Smooth muscle cell (in vitro differentiated cells): Measurements from ENCODE around the gene ADAM17. TPM values are rescaled to one million over a fixed set of nuclear protein-coding genes. Genes with fewer than 3 reads are reported as not detected.
"Not testable (repeated sequence)": the region's sequence is repeated elsewhere in the genome, so short reads cannot be mapped to it uniquely, and the experiment has no call there.

Source experiments
- DNase-seq: peaks from one replicate; lab custom pipeline; 2025; ENCODE audit not compliant: unreplicated experiment; lab: John Stamatoyannopoulos, UW
- H2AFZ ChIP-seq: fragments of 200-600 bp; sonication (generic); 2 replicates; pipeline ENCODE4 v1.6.0; 2016; ENCODE audit warnings: antibody characterized with exemption, low read depth, mild to moderate bottlenecking
- H3F3A ChIP-seq: fragments of 200-600 bp; sonication (generic); 2 replicates; pipeline ENCODE4 v1.6.0; 2017; ENCODE audit warnings: antibody characterized with exemption, low read depth
- H3K27ac ChIP-seq: fragments of 200-600 bp; sonication (generic); 2 replicates; pipeline ENCODE4 v1.5.1; 2016; ENCODE audit warnings: low read depth, mild to moderate bottlenecking
- H3K27me3 ChIP-seq: fragments of 200-600 bp; sonication (generic); 2 replicates; pipeline ENCODE4 v1.6.1; 2016; ENCODE audit warnings: low read depth, mild to moderate bottlenecking
- H3K36me3 ChIP-seq: fragments of 200-600 bp; sonication (generic); 2 replicates; pipeline ENCODE4 v1.5.1; 2016; ENCODE audit warnings: low read depth
- H3K4me1 ChIP-seq: fragments of 200-600 bp; sonication (generic); 2 replicates; pipeline ENCODE4 v1.5.1; 2016; ENCODE audit warnings: low read depth
- H3K4me2 ChIP-seq: fragments of 200-600 bp; sonication (generic); 2 replicates; pipeline ENCODE4 v1.6.0; 2016; ENCODE audit warnings: mild to moderate bottlenecking
- H3K4me3 ChIP-seq: fragments of 200-600 bp; sonication (generic); 2 replicates; pipeline ENCODE4 v1.5.1; 2016; ENCODE audit warnings: mild to moderate bottlenecking
- H3K79me2 ChIP-seq: fragments of 200-600 bp; sonication (generic); 2 replicates; pipeline ENCODE4 v1.6.0; 2016; ENCODE audit warnings: low read depth, mild to moderate bottlenecking
- H3K9ac ChIP-seq: fragments of 200-600 bp; sonication (generic); 2 replicates; pipeline ENCODE4 v1.6.0; 2016; ENCODE audit warnings: low read depth
- H3K9me3 ChIP-seq: fragments of 200-600 bp; sonication (generic); replicated peaks from 2 replicates; pipeline ENCODE4 v1.5.1; 2016; ENCODE audit warnings: low read depth
- H4K20me1 ChIP-seq: fragments of 200-600 bp; sonication (generic); 2 replicates; pipeline ENCODE4 v1.6.0; 2016; ENCODE audit warnings: low read depth
- WGBS: methylation state at CpG from one replicate; pipeline ENCODE4 v1.1.7; 2016; ENCODE audit warnings: low lambda C conversion rate; 5-methylcytosine and 5-hydroxymethylcytosine counted together
- polyA plus RNA-seq: library from polyadenylated mRNA; unstranded; fragments of >200 nt; fragmentation: Nextera tagmentation; extraction: Ambion mirVana; gene quantifications from 2 replicates; pipeline ENCODE4 v1.2.1, GENCODE V29; 2016
- total RNA-seq: library from RNA; depleted of rRNA; stranded (reverse); fragments of >200 nt; gene quantifications from 2 replicates; pipeline ENCODE4 v1.2.3, GENCODE V29; 2014
- TF ChIP-seq, protein P1 (sequence below): fragments of 200-600 bp; sonication (generic); IDR thresholded peaks from 2 replicates; pipeline ENCODE4 v1.5.1; 2017; ENCODE audit warnings: borderline replicate concordance, mild to moderate bottlenecking, antibody characterized with exemption; ENCODE audit not compliant: insufficient read depth, poor library complexity, severe bottlenecking

ADAM17 gene
- total and polyA plus RNA-seq, 2 experiments from 2014 or later, result 8.9 to 18.3 TPM

DNA sequence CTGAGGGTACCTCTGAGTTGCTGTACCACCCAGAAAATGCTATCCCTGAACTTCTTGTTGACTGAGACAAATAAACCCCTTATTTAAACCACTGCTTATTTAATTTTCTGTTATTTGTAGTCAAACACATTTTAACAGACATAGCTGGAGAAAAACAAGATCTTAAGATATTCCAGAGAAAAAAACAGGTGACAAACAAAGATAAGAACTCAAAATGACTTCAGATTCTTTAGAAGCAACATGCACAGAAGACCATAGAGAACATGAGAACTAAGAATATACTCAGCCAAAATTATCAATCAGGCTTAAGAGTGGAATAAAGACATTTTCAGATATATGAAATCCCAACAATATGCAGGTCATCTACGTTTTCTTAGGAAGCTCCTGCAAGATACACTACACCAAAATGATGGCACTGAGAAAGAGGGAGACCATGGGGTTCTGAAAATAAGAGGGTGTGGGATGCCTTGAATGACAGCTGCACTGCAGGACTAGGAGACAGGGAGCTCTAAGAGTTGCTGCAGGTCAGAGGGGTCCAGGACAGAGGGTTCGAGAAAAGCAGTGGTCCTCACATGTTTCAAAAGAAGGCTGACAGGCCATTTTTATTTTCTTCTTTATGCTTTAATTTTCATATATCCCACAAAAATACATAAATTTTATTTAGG, 38.4 kb downstream of the ADAM17 start:
- H3K4me2 ChIP-seq, result no peak overlapping the region
- H3K4me3 ChIP-seq, result no peak overlapping the region
- no peak overlapping the region for H3K9ac ChIP-seq
- no peaks in the 10 kb centered on the region for H3K27me3 ChIP-seq
- H3K79me2 ChIP-seq, result no peaks in the 10 kb centered on the region
- H3K27ac ChIP-seq, result no peak overlapping the region
- H2AFZ ChIP-seq, result no peak overlapping the region
- no peaks in the 10 kb centered on the region for H3K9me3 ChIP-seq
- H4K20me1 ChIP-seq, result peaks cover 13% of the 10 kb centered on the region
- H3K4me1 ChIP-seq, result no peaks in the 10 kb centered on the region
- no peak for DNase-seq
- H3K36me3 ChIP-seq, result peaks cover 7% of the 10 kb centered on the region
- TF ChIP-seq, protein P1, sequence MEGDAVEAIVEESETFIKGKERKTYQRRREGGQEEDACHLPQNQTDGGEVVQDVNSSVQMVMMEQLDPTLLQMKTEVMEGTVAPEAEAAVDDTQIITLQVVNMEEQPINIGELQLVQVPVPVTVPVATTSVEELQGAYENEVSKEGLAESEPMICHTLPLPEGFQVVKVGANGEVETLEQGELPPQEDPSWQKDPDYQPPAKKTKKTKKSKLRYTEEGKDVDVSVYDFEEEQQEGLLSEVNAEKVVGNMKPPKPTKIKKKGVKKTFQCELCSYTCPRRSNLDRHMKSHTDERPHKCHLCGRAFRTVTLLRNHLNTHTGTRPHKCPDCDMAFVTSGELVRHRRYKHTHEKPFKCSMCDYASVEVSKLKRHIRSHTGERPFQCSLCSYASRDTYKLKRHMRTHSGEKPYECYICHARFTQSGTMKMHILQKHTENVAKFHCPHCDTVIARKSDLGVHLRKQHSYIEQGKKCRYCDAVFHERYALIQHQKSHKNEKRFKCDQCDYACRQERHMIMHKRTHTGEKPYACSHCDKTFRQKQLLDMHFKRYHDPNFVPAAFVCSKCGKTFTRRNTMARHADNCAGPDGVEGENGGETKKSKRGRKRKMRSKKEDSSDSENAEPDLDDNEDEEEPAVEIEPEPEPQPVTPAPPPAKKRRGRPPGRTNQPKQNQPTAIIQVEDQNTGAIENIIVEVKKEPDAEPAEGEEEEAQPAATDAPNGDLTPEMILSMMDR, result no peak
- peaks cover 3% of the 10 kb centered on the region for H3F3A ChIP-seq
- WGBS, result 96% methylated on average over 2 of the region's 2 CpGs

DNA sequence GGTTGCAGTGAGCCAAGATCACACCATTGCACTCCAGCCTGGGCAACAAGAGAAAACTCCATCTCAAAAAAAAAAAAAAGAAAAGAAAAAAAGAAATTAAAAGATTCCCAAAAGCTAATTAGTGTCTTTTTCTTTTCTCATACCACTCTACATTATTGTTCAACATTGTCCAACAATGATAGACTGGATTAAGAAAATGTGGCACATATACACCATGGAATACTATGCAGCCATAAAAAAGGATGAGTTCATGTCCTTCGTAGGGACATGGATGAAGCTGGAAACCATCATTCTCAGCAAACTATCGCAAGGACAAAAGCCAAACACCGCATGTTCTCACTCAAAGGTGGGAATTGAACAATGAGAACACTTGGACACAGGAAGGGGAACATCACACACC, 41.7 kb downstream of the ADAM17 start:
- H3K36me3 ChIP-seq, H3K4me3 ChIP-seq, H3K79me2 ChIP-seq, H3K9me3 ChIP-seq, H3F3A ChIP-seq, H4K20me1 ChIP-seq, DNase-seq, H3K9ac ChIP-seq, H2AFZ ChIP-seq, H3K4me1 ChIP-seq, H3K27ac ChIP-seq, H3K27me3 ChIP-seq, H3K4me2 ChIP-seq: not testable (repeated sequence)
- WGBS, result 96% methylated on average over 3 of the region's 3 CpGs

DNA sequence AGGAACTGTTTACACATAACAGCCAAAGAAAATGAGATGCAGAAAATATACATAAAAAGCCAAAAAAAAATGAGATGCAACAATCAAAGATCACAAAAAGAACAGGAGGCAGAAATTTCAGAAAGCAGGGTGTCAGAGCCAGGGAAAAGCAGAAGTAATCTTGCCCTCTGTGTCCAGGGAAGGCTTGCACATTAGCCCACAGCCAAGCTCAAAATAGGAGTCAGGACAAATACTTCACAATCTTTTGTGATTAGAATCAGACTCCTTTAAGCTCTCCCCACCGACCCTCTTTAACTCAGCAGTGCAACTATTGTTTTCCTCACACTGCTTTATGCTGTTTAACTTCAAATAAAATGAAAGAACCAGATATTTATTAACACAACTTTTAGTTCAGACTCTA, 46.7 kb downstream of the ADAM17 start:
- Histone ChIP-seq H3K79me2 (no peaks in the 10 kb centered on the region), H3K4me2 (no peak overlapping the region), H3K9ac (no peak overlapping the region), H2AFZ (no peak overlapping the region), H4K20me1 (peaks cover 8% of the 10 kb centered on the region), H3K27ac (no peak overlapping the region), H3K9me3 (no peaks in the 10 kb centered on the region), H3K36me3 (peaks cover 3% of the 10 kb centered on the region), H3K4me3 (no peak overlapping the region), H3K4me1 (no peaks in the 10 kb centered on the region), H3K27me3 (no peaks in the 10 kb centered on the region), H3F3A (no peaks in the 10 kb centered on the region)
- no peak for DNase-seq
- TF ChIP-seq, protein P1, result no peak
- WGBS, result 22% methylated on average over 1 of the region's 1 CpG

DNA sequence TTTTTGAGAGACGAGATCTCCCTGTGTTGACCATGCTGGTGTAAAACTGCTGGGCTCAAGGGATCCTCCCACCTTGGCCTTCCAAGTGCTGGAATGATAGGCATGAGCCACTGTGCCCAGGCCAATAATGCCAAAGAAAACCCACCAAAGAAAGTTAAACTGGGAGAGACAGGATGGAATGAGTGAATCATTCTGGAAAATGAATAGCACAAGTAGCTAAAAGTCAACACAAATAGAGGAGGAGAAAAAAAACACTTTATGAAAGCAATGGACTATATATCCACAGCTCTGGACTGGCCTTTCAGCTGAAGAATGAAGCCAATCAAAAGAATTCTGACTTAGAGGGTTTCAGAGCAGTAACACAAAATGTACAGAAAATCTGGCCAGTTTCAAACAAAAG, 57.4 kb downstream of the ADAM17 start:
- TF ChIP-seq, protein P1, result no peak

More for the DNA sequence above, 57.4 kb downstream of the ADAM17 start:
- Histone ChIP-seq H3K27ac (no peak overlapping the region), H3K27me3 (no peaks in the 10 kb centered on the region), H3K4me1 (no peaks in the 10 kb centered on the region), H4K20me1 (peaks cover 14% of the 10 kb centered on the region), H3K79me2 (no peaks in the 10 kb centered on the region), H3F3A (peaks cover 2% of the 10 kb centered on the region), H3K4me2 (no peak overlapping the region), H2AFZ (no peak overlapping the region), H3K9ac (no peak overlapping the region), H3K9me3 (no peaks in the 10 kb centered on the region), H3K36me3 (peaks cover 19% of the 10 kb centered on the region), H3K4me3 (no peak overlapping the region)
- DNase-seq, result no peak
- WGBS, result 86% methylated on average over 1 of the region's 1 CpG
